Trophoblast cell (in vitro differentiated cells and primary cell): ENCODE measurements around the gene CIB1.
"Not testable (repeated sequence)": the region's sequence is repeated elsewhere in the genome, so short reads cannot be mapped to it uniquely, and the experiment has no call there.

Experiments used
- DNase-seq, 2 donors: peaks; one replicate each; pipeline ENCODE4 v3.0.0-alpha.2; 2016
- H2AFZ ChIP-seq: 2 replicates; pipeline ENCODE4 v1.6.1; 2013; ENCODE audit warnings: low read length, moderate library complexity, mild to moderate bottlenecking; ENCODE audit not compliant: insufficient read depth, poor library complexity
- H2AK5ac ChIP-seq: 2 replicates; pipeline ENCODE4 v1.6.1; 2013; ENCODE audit warnings: mild to moderate bottlenecking, low read length
- H2BK120ac ChIP-seq: 2 replicates; pipeline ENCODE4 v1.6.1; 2013; ENCODE audit warnings: low read length, mild to moderate bottlenecking, moderate library complexity; ENCODE audit not compliant: insufficient read depth, poor library complexity
- H2BK12ac ChIP-seq: 2 replicates; pipeline ENCODE4 v1.6.1; 2013; ENCODE audit warnings: mild to moderate bottlenecking, low read length, moderate library complexity
- H2BK5ac ChIP-seq: 2 replicates; pipeline ENCODE4 v1.6.1; 2013; ENCODE audit warnings: low read length, low read depth, moderate library complexity, mild to moderate bottlenecking; ENCODE audit not compliant: poor library complexity
- H3K14ac ChIP-seq: 2 replicates; pipeline ENCODE4 v1.6.1; 2013; ENCODE audit warnings: mild to moderate bottlenecking, low read length
- H3K18ac ChIP-seq: 2 replicates; pipeline ENCODE4 v1.6.1; 2013; ENCODE audit warnings: mild to moderate bottlenecking, low read length
- H3K23ac ChIP-seq: 2 replicates; pipeline ENCODE4 v1.6.1; 2013; ENCODE audit warnings: low read length
- H3K27ac ChIP-seq: 2 replicates; pipeline ENCODE4 v1.5.1; 2013; ENCODE audit warnings: low read depth, mild to moderate bottlenecking, inconsistent platforms, low read length, moderate library complexity
- H3K27me3 ChIP-seq: 2 replicates; pipeline ENCODE4 v1.6.1; 2013; ENCODE audit warnings: inconsistent platforms, mild to moderate bottlenecking, low read length, moderate library complexity; ENCODE audit not compliant: insufficient read depth
- H3K36me3 ChIP-seq, 2 experiments: 1 replicate in 1 of 2; 2 replicates in 1 of 2; pipeline ENCODE4 v1.6.1; 2013; ENCODE audit warnings: low read length in 2 of 2, mild to moderate bottlenecking in 2 of 2, moderate library complexity in 1 of 2; ENCODE audit not compliant: insufficient read depth in 2 of 2, control insufficient read depth in 1 of 2
- H3K4ac ChIP-seq: 2 replicates; pipeline ENCODE4 v1.6.1; 2013; ENCODE audit warnings: low read depth, mild to moderate bottlenecking, low read length, moderate library complexity
- H3K4me1 ChIP-seq, 2 experiments: 1 replicate in 1 of 2; 2 replicates in 1 of 2; pipeline ENCODE4 v1.6.1; 2013; ENCODE audit warnings: low read length in 2 of 2, mild to moderate bottlenecking in 2 of 2, moderate library complexity in 1 of 2; ENCODE audit not compliant: insufficient read depth in 2 of 2, control insufficient read depth in 1 of 2
- H3K4me2 ChIP-seq: 2 replicates; pipeline ENCODE4 v1.6.1; 2013; ENCODE audit warnings: inconsistent platforms, mild to moderate bottlenecking, low read length, moderate library complexity
- H3K4me3 ChIP-seq: 2 replicates; pipeline ENCODE4 v1.5.1; 2013; ENCODE audit warnings: mild to moderate bottlenecking, low read depth, low read length, inconsistent platforms
- H3K79me1 ChIP-seq: one replicate; pipeline ENCODE4 v1.6.1; 2013; ENCODE audit warnings: low read length
- H3K79me2 ChIP-seq: 2 replicates; pipeline ENCODE4 v1.6.1; 2013; ENCODE audit warnings: low read length, mild to moderate bottlenecking; ENCODE audit not compliant: control insufficient read depth, insufficient read depth, poor library complexity
- H3K9ac ChIP-seq: 2 replicates; pipeline ENCODE4 v1.6.1; 2013; ENCODE audit warnings: mild to moderate bottlenecking, low read length
- H3K9me3 ChIP-seq: 2 replicates; pipeline ENCODE4 v1.6.1; 2013; ENCODE audit warnings: low read depth, mild to moderate bottlenecking, control low read depth, inconsistent platforms, low read length; ENCODE audit not compliant: insufficient read depth
- H4K12ac ChIP-seq: 2 replicates; pipeline ENCODE4 v1.6.1; 2013; ENCODE audit warnings: low read depth, mild to moderate bottlenecking, low read length, moderate library complexity
- H4K8ac ChIP-seq: 2 replicates; pipeline ENCODE4 v1.6.1; 2013; ENCODE audit warnings: low read depth, mild to moderate bottlenecking, low read length, moderate library complexity
- H4K91ac ChIP-seq: one replicate; pipeline ENCODE4 v1.6.1; 2013; ENCODE audit warnings: low read depth, mild to moderate bottlenecking, low read length, moderate library complexity
- WGBS: extraction: QIAGEN DNeasy Blood & Tissue Kit; methylation state at CpG from one replicate; pipeline ENCODE4 v1.1.7; 2013; ENCODE audit warnings: missing lambda C conversion rate; ENCODE audit not compliant: insufficient read length, insufficient coverage; ENCODE audit errors: extremely low coverage; 5-methylcytosine and 5-hydroxymethylcytosine counted together

The CIB1 gene

DNA sequence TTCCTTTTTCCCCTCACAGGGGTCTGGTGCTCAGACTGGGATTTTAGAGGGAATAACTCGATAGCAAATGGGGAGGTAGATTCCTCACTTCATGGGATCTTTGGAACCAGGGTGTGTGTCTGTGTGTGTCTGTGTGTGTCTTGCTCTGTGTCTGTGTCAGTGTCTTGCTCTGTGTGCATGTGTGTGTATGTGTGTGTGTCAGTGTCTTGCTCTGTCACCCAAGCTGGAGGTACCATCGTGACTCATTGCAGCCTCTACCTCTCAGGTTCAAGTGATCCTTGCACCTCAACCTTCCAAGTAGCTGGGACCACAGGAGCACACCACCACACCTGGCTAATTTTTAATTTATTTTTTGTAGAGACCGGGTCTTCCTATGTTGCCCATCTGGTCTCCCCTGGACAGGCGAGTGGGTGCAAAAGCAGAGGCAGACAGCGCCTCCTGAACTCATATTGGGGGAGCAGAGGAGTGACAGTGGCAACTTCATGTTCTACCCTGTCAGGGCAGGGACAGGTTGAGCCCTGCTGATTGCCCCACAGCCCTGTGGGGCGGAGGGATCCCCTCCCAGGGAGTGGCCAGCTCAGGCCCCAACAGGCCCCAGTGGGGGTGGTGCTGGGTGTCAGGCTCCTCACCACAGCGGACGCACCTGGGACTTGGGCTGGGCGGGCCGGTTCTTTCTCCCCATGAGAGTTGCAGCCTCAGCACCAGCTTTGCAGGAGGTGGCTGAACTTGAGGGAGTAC is 43.0 kb downstream of the CIB1 start:
- Histone ChIP-seq H3K27me3 (no peaks in the 10 kb centered on the region), H2AK5ac (no peak overlapping the region), H3K79me1 (no peaks in the 10 kb centered on the region), H3K18ac (no peak overlapping the region), H2AFZ (no peak overlapping the region), H3K4me3 (no peak overlapping the region), H3K4me2 (no peak overlapping the region), H3K4me1 (no peaks in the 10 kb centered on the region), H3K9me3 (no peaks in the 10 kb centered on the region), H3K27ac (no peak overlapping the region), H2BK5ac (no peak overlapping the region), H4K91ac (no peak overlapping the region), H3K36me3 (no peaks in the 10 kb centered on the region), H3K4ac (no peak overlapping the region), H2BK120ac (no peak overlapping the region), H3K14ac (no peak overlapping the region), H4K8ac (no peak overlapping the region), H3K23ac (no peak overlapping the region), H2BK12ac (no peak overlapping the region), H4K12ac (no peak overlapping the region), H3K9ac (no peak overlapping the region), H3K79me2 (no peaks in the 10 kb centered on the region)
- WGBS: no CpG with 5 or more reads among the region's 10 CpGs
- DNase-seq: no peak

DNA sequence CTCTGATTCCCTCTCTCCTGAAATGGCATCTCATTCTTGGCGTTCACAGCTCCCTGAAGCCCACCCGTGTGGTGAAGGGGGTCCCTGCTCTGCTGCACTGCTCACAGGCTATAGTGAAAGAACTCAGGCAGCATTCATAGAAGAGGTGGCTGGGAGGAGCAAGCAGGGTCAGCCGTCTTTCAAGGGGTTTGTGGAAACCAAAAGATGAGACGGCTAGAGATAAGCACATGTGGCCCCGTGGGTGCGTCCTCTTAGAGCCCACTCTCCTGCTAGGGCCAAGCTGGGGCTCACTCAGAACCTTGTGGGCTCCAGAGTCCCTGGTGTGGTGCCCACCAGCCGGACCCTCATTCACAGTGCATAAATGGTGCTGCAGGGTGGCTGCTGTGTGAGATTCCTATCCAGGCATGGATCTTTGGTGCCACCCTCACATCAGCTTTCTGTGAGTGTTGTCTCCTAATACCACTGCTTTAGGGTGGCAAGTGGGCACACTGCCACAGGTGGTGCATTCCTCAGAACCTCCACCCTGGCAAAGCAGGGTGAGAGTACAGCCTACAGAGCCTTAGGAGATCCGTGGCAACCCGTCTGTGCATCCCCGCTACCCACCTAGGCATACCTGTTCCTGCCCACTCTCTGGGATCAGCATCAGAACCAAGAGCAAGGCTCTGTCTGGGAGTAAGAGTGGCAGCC is 43.8 kb downstream of the CIB1 start:
- Histone ChIP-seq H2BK120ac (no peak overlapping the region), H3K23ac (no peak overlapping the region), H3K4me1 (peaks cover 4% of the 10 kb centered on the region in 2 experiments), H2BK5ac (no peak overlapping the region), H2AFZ (no peak overlapping the region), H3K9me3 (no peaks in the 10 kb centered on the region), H3K27ac (no peak overlapping the region), H4K12ac (no peak overlapping the region), H3K36me3 (no peaks in the 10 kb centered on the region), H3K4me2 (no peak overlapping the region), H3K4ac (no peak overlapping the region), H2AK5ac (no peak overlapping the region), H3K79me1 (no peaks in the 10 kb centered on the region), H3K9ac (no peak overlapping the region), H3K27me3 (no peaks in the 10 kb centered on the region), H3K14ac (no peak overlapping the region), H4K8ac (no peak overlapping the region), H4K91ac (no peak overlapping the region), H3K79me2 (no peaks in the 10 kb centered on the region), H2BK12ac (no peak overlapping the region), H3K4me3 (no peak overlapping the region), H3K18ac (no peak overlapping the region)
- DNase-seq: no peak
- no CpG with 5 or more reads among the region's 10 CpGs for WGBS

DNA sequence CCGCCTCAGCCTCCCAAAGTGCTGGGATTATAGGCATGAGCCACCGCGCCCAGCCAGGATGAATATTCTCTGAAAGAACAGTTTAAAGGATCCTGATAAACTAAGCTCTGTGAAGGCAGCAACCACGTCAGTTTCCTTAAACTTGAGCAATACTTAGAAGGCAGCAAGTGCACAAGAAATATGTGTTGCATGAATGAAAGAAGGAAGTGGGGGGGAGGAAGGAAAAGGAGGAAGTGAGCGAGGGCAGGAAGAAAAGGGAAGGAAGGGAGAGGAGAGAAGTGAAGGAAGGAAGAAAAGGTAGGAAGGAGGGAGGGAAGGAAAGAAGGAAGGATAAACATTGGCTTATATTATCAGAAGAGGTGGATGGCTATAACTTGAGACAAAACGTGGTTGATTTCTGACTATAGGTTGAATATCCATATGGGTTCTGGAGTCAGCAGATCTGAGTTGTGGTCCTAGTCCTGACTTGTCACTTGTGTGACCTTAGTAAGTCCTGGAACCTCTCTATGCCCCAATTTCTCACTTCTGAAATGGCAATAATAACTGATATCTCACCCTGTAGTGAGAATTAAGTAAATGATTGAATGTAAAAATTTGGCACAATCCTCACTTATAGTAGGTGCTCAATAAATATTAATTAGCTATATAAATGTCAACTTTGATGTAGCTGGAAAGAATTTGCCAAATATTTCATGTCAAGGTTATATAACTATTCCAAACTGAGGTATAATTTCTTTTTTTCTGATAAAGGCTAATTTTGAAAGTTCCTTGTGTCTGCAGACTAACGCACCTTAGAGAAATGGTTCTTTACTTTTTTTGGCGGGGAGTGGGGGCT is 44.6 kb downstream of the CIB1 start:
- no peak overlapping the region for H3K4me3 ChIP-seq
- H3K23ac ChIP-seq: no peak overlapping the region
- H4K91ac ChIP-seq: no peak overlapping the region
- no peak overlapping the region for H3K4me2 ChIP-seq
- WGBS: 86% methylated on average over 1 of the region's 8 CpGs
- no peaks in the 10 kb centered on the region for H3K9me3 ChIP-seq
- H2BK12ac ChIP-seq: no peak overlapping the region
- H2AK5ac ChIP-seq: no peak overlapping the region
- no peak overlapping the region for H2BK5ac ChIP-seq
- peaks cover 8% of the 10 kb centered on the region in 2 experiments for H3K4me1 ChIP-seq
- H3K79me2 ChIP-seq: peaks cover 2% of the 10 kb centered on the region
- no peaks in the 10 kb centered on the region for H3K27me3 ChIP-seq
- DNase-seq: peak in 1 of 2 donors; percentile 40
- no peak overlapping the region for H2BK120ac ChIP-seq
- no peak overlapping the region for H4K8ac ChIP-seq
- H4K12ac ChIP-seq: no peak overlapping the region
- no peak overlapping the region for H3K14ac ChIP-seq
- H3K36me3 ChIP-seq: no peaks in the 10 kb centered on the region
- H2AFZ ChIP-seq: no peak overlapping the region
- no peak overlapping the region for H3K27ac ChIP-seq
- no peak overlapping the region for H3K4ac ChIP-seq
- peaks cover 3% of the 10 kb centered on the region for H3K79me1 ChIP-seq
- H3K9ac ChIP-seq: no peak overlapping the region
- H3K18ac ChIP-seq: no peak overlapping the region

DNA sequence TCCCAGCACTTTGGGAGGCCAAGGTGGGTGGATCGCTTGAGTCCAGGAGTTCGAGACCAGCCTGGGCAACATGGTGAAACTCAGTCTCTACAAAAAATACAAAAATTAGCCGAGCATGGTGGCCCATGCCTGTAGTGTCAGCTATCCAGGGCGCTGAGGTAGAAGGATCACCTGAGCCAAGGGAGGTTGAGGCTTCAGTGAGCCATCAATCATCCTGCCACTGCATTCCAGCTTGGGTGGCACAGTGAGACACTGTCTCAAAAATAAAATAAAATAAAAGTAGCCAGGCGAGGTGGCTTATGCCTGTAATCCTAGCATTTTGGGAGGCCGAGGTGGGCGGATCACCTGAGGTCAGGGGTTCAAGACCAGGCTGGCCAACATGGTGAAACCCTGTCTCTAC is 45.7 kb downstream of the CIB1 start:
- not testable (repeated sequence) for H2BK120ac ChIP-seq, H3K4me3 ChIP-seq, DNase-seq, H3K14ac ChIP-seq, H4K8ac ChIP-seq, H2AK5ac ChIP-seq, H2AFZ ChIP-seq, H4K12ac ChIP-seq, H3K9me3 ChIP-seq, H3K79me2 ChIP-seq, H3K79me1 ChIP-seq, H3K4me1 ChIP-seq, H3K4ac ChIP-seq, H3K23ac ChIP-seq, H2BK12ac ChIP-seq, H4K91ac ChIP-seq, H3K18ac ChIP-seq, H3K4me2 ChIP-seq, H2BK5ac ChIP-seq, H3K9ac ChIP-seq, H3K36me3 ChIP-seq, H3K27me3 ChIP-seq, H3K27ac ChIP-seq
- WGBS: no CpG with 5 or more reads among the region's 7 CpGs
